ENCODE measurements around the gene FUBP3. TPM values are rescaled to one million over a fixed set of nuclear protein-coding genes. Genes with fewer than 3 reads are reported as not detected.

Gene FUBP3
- total and polyA plus RNA-seq, 2 experiments from 2014 or later: 42.5 to 74.8 TPM

DNA sequence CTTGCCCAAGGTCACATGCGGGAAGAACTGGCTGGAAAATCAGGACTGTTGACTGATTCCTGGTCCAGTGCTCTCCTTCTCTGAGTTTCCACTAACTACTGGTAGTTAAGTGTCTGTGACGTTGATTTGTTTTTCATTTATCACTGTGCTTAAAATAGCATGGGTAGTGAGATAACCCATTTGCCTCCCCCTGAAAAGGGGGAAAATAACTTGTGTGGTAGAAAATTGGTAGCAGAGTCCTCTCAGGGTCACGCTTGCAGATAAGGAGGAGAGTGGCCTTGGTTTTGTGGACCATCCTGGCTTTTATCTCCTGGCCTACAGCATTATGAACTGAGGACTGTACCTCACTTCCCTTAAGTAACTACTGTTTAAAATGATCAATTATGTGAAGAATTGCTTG lies 10.9 kb downstream of the FUBP3 start (continued):
- TF ChIP-seq ETS1 (IDR thresholded peaks at IDR 0.05) (no peak), STAT1 (IDR thresholded peaks at IDR 0.05; ENCODE audit: unreplicated experiment) (no peak), EZH2phosphoT487 (IDR thresholded peaks at IDR 0.05; ENCODE audit: unreplicated experiment) (no peak), ZNF114 (CRISPR knock-in tag; IDR thresholded peaks at IDR 0.05) (no peak), POLR2AphosphoS5 (IDR thresholded peaks at IDR 0.05; ENCODE audit: low read depth) (no peak), CREB1 (CRISPR knock-in tag; IDR thresholded peaks at IDR 0.05; ENCODE audit: low read depth) (no peak), EZH2 (IDR thresholded peaks at IDR 0.05; ENCODE audit: low read depth, unreplicated experiment) (no peak)

DNA sequence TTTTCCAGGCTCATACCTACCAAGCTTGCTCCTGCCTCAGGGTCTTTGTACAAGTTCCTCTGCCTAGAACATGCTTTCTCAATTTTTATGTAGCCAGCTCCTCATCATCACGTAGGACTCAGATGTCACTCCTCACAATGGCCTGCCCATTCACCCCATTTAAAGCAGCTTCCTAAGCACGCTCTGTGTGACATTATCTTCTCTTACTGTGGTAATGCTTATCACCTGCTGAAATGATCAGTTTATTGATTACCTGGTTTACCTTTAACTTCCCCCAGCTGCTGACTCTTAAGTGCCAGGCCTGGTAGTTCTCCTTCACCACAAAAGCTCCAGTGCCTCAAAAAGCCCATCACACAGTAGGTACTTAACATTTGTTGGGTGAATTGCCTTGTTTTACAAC lies 13.6 kb downstream of the FUBP3 start:
- Mint-ChIP-seq H3K27me3 (ENCODE audit: insufficient read depth, low read depth, poor library complexity) (no peaks in the 10 kb centered on the region), H3K27ac (no peak overlapping the region), H3K4me3 (no peak overlapping the region), H3K36me3 (ENCODE audit: low read depth) (peaks cover 25% of the 10 kb centered on the region; the same call in 2 of the 3 replicates), H3K9me3 (no peaks in the 10 kb centered on the region), H3K4me1 (peaks cover 11% of the 10 kb centered on the region)
- no peak overlapping the region for H3K4me2 ChIP-seq
- no peak overlapping the region for H3K27ac ChIP-seq (ENCODE audit: low read depth)
- H2AFZ ChIP-seq: no peak overlapping the region
- no peaks in the 10 kb centered on the region for H3K9me2 ChIP-seq (ENCODE audit: insufficient read depth)
- H3K36me3 ChIP-seq (ENCODE audit: insufficient read depth): peaks cover 10% of the 10 kb centered on the region
- peaks cover 6% of the 10 kb centered on the region; the same call in 1 of the 2 replicates for H3K4me1 ChIP-seq (ENCODE audit: insufficient read depth)
- H4K20me1 ChIP-seq (replicated peaks; ENCODE audit: insufficient read depth): peaks cover 50% of the 10 kb centered on the region
- peaks cover 89% of the 10 kb centered on the region for H3K79me2 ChIP-seq (replicated peaks; ENCODE audit: insufficient read depth)
- ATAC-seq (no peak), DNase-seq (ENCODE audit: low spot score) (no peak)
- H3K27me3 ChIP-seq (ENCODE audit: insufficient read depth): no peaks in the 10 kb centered on the region
- no peaks in the 10 kb centered on the region for H3F3A ChIP-seq (replicated peaks; ENCODE audit: low read depth)
- no peak for TF ChIP-seq EZH2 (IDR thresholded peaks at IDR 0.05; ENCODE audit: low read depth, unreplicated experiment)
- no peak for TF ChIP-seq REST (IDR thresholded peaks at IDR 0.05; ENCODE audit: unreplicated experiment)
- no peak for TF ChIP-seq ZNF331 (CRISPR knock-in tag; IDR thresholded peaks at IDR 0.05; ENCODE audit: low read depth)
- TF ChIP-seq, protein P1, sequence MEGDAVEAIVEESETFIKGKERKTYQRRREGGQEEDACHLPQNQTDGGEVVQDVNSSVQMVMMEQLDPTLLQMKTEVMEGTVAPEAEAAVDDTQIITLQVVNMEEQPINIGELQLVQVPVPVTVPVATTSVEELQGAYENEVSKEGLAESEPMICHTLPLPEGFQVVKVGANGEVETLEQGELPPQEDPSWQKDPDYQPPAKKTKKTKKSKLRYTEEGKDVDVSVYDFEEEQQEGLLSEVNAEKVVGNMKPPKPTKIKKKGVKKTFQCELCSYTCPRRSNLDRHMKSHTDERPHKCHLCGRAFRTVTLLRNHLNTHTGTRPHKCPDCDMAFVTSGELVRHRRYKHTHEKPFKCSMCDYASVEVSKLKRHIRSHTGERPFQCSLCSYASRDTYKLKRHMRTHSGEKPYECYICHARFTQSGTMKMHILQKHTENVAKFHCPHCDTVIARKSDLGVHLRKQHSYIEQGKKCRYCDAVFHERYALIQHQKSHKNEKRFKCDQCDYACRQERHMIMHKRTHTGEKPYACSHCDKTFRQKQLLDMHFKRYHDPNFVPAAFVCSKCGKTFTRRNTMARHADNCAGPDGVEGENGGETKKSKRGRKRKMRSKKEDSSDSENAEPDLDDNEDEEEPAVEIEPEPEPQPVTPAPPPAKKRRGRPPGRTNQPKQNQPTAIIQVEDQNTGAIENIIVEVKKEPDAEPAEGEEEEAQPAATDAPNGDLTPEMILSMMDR (conservative IDR thresholded peaks at IDR 0.05; ENCODE audit: low read depth in 2 of 2): no peak
- TF ChIP-seq ETS1 (IDR thresholded peaks at IDR 0.05): no peak
- no peak for TF ChIP-seq NANOG (IDR thresholded peaks at IDR 0.05; ENCODE audit: borderline replicate concordance)
- no peak overlapping the region for H3K4me3 ChIP-seq
